IMR-90 (cell line): ENCODE data around the gene RNF141. TPM values are rescaled to one million over a fixed set of nuclear protein-coding genes. Genes with fewer than 3 reads are reported as not detected.

Experiments used
- ATAC-seq: fragments of 200-7000 bp; cut with Tn5 transposase; 2 replicates; pipeline ENCODE4 v1.9.1; 2020; ENCODE audit warnings: low read depth, mild to moderate bottlenecking, moderate library complexity
- BruUV-seq: library from RNA; stranded (reverse); fragments of 400-500 nt; replicated peaks from 2 replicates; lab custom pipeline; 2021; lab: Mats Ljungman, UMichigan
- CTCF ChIA-PET: fragments of 300-600 bp; formaldehyde crosslinking; extraction: SDS; loops from one replicate; lab custom pipeline; 2021; ENCODE audit warnings: antibody characterized with exemption; lab: Yijun Ruan, JAX
- POLR2A ChIA-PET: fragments of 300-600 bp; sonication (Branson Sonifier 250); formaldehyde crosslinking; loops from one replicate; lab custom pipeline; 2022; ENCODE audit warnings: antibody characterized with exemption; ENCODE audit not compliant: unreplicated experiment; lab: Charles Lee
- DNase-seq: peaks from one replicate; pipeline ENCODE4 v3.0.0; 2013
- H2AFZ ChIP-seq: replicated peaks from 2 replicates; pipeline ENCODE3; 2013; ENCODE audit warnings: low read length, mild to moderate bottlenecking; ENCODE audit not compliant: poor library complexity
- H2AK5ac ChIP-seq: 2 replicates; pipeline ENCODE4 v1.6.1; 2013; ENCODE audit warnings: low read depth, low read length, inconsistent platforms
- H2AK9ac ChIP-seq: replicated peaks from 2 replicates; pipeline ENCODE3; 2013; ENCODE audit warnings: mild to moderate bottlenecking, low read depth, low read length, moderate library complexity; ENCODE audit not compliant: poor library complexity
- H2BK120ac ChIP-seq: 2 replicates; pipeline ENCODE4 v1.6.1; 2013; ENCODE audit warnings: low read depth, low read length, inconsistent platforms
- H2BK15ac ChIP-seq: 3 replicates; pipeline ENCODE4 v1.6.1; 2013; ENCODE audit warnings: low read depth, low read length, inconsistent platforms
- H2BK20ac ChIP-seq: 2 replicates; pipeline ENCODE4 v1.6.1; 2013; ENCODE audit warnings: low read depth, mild to moderate bottlenecking, inconsistent platforms, low read length, moderate library complexity
- H2BK5ac ChIP-seq: 2 replicates; pipeline ENCODE4 v1.6.1; 2013; ENCODE audit warnings: mild to moderate bottlenecking, low read depth, low read length, inconsistent platforms; ENCODE audit not compliant: poor library complexity, severe bottlenecking
- H3K14ac ChIP-seq: replicated peaks from 2 replicates; pipeline ENCODE4 v1.6.1; 2013; ENCODE audit warnings: low read depth, low read length, inconsistent platforms
- H3K18ac ChIP-seq: 2 replicates; pipeline ENCODE4 v1.6.1; 2013; ENCODE audit warnings: low read depth, low read length, control low read depth
- H3K23ac ChIP-seq: 2 replicates; pipeline ENCODE4 v1.6.1; 2013; ENCODE audit warnings: low read depth, low read length, inconsistent platforms
- H3K27ac ChIP-seq: 2 replicates; pipeline ENCODE4 v1.5.1; 2013; ENCODE audit warnings: mild to moderate bottlenecking, control low read depth, low read length; ENCODE audit not compliant: insufficient read depth
- H3K27me3 ChIP-seq: 2 replicates; pipeline ENCODE4 v1.6.1; 2013; ENCODE audit warnings: low read length; ENCODE audit not compliant: control insufficient read depth, insufficient read depth
- H3K36me3 ChIP-seq: 2 replicates; pipeline ENCODE4 v1.6.1; 2013; ENCODE audit warnings: low read length, mixed read lengths; ENCODE audit not compliant: control insufficient read depth, insufficient read depth
- H3K4ac ChIP-seq: 2 replicates; pipeline ENCODE4 v1.6.1; 2013; ENCODE audit warnings: low read depth, low read length, inconsistent platforms
- H3K4me1 ChIP-seq: 2 replicates; pipeline ENCODE4 v1.6.1; 2013; ENCODE audit warnings: low read length, mixed read lengths; ENCODE audit not compliant: control insufficient read depth, insufficient read depth
- H3K4me2 ChIP-seq: 2 replicates; pipeline ENCODE4 v1.6.1; 2013; ENCODE audit warnings: low read depth, mild to moderate bottlenecking, control low read depth, low read length, moderate library complexity
- H3K4me3 ChIP-seq: 2 replicates; pipeline ENCODE4 v1.5.1; 2013; ENCODE audit warnings: low read depth, mild to moderate bottlenecking, control low read depth, low read length, moderate library complexity; ENCODE audit not compliant: insufficient read depth
- H3K56ac ChIP-seq: 2 replicates; pipeline ENCODE4 v1.6.1; 2013; ENCODE audit warnings: low read length, inconsistent platforms; ENCODE audit not compliant: insufficient read depth; ENCODE audit errors: extremely low read depth
- H3K79me1 ChIP-seq, 2 experiments: 2 replicates each; pipeline ENCODE4 v1.6.1; 2013; ENCODE audit warnings: low read length in 2 of 2, inconsistent platforms in 1 of 2, low read depth in 1 of 2
- H3K9ac ChIP-seq: 2 replicates; pipeline ENCODE4 v1.6.1; 2013; ENCODE audit warnings: low read depth, low read length, control low read depth
- H3K9me1 ChIP-seq: 2 replicates; pipeline ENCODE4 v1.6.1; 2013; ENCODE audit warnings: low read length, inconsistent platforms; ENCODE audit not compliant: insufficient read depth
- H3K9me3 ChIP-seq: 2 replicates; pipeline ENCODE4 v1.6.1; 2013; ENCODE audit warnings: low read length; ENCODE audit not compliant: control insufficient read depth, insufficient read depth
- H4K20me1 ChIP-seq: 2 replicates; pipeline ENCODE4 v1.6.1; 2013; ENCODE audit warnings: low read length, inconsistent platforms; ENCODE audit not compliant: insufficient read depth
- H4K5ac ChIP-seq: 2 replicates; pipeline ENCODE4 v1.6.1; 2013; ENCODE audit warnings: mild to moderate bottlenecking, low read depth, low read length, control low read depth
- H4K8ac ChIP-seq, 2 experiments: 2 replicates each; pipeline ENCODE4 v1.6.1; 2013; ENCODE audit warnings: low read depth in 2 of 2, low read length in 2 of 2, control low read depth in 1 of 2, inconsistent platforms in 1 of 2
- H4K91ac ChIP-seq: 2 replicates; pipeline ENCODE4 v1.6.1; 2013; ENCODE audit warnings: low read depth, low read length, inconsistent platforms; ENCODE audit not compliant: insufficient read depth
- BHLHE40 ChIP-seq: fragments of 150-350 bp; IDR thresholded peaks from 2 replicates; pipeline ENCODE4 v1.6.1; 2016; ENCODE audit warnings: mild to moderate bottlenecking, low read depth, low read length
- CEBPB ChIP-seq: IDR thresholded peaks from 2 replicates; pipeline ENCODE4 v1.6.1; 2012; ENCODE audit warnings: low read depth, low read length, improper control_type of control experiment
- CHD1 ChIP-seq: IDR thresholded peaks from 2 replicates; pipeline ENCODE4 v1.6.1; 2012; ENCODE audit warnings: low read depth, low read length, improper control_type of control experiment
- FOS ChIP-seq: fragments of 150-350 bp; IDR thresholded peaks from 2 replicates; pipeline ENCODE4 v1.6.1; 2016; ENCODE audit warnings: low read depth, low read length
- MAZ ChIP-seq: IDR thresholded peaks from 2 replicates; pipeline ENCODE4 v1.6.1; 2012; ENCODE audit warnings: low read depth, mild to moderate bottlenecking, low read length, improper control_type of control experiment, moderate library complexity, borderline replicate concordance
- MXI1 ChIP-seq: IDR thresholded peaks from 2 replicates; pipeline ENCODE4 v1.6.1; 2012; ENCODE audit warnings: low read depth, mild to moderate bottlenecking, low read length, moderate library complexity, borderline replicate concordance
- NFE2L2 ChIP-seq: fragments of 150-350 bp; IDR thresholded peaks from 2 replicates; pipeline ENCODE4 v1.6.1; 2016; ENCODE audit warnings: low read depth, mild to moderate bottlenecking, low read length
- POLR2A ChIP-seq: IDR thresholded peaks from 2 replicates; pipeline ENCODE4 v1.6.1; 2012; ENCODE audit warnings: mild to moderate bottlenecking, low read depth, low read length
- RAD21 ChIP-seq: IDR thresholded peaks from 2 replicates; pipeline ENCODE4 v1.6.1; 2012; ENCODE audit warnings: low read length, improper control_type of control experiment
- RCOR1 ChIP-seq: IDR thresholded peaks from 2 replicates; pipeline ENCODE4 v1.6.1; 2012; ENCODE audit warnings: mild to moderate bottlenecking, low read length, improper control_type of control experiment; ENCODE audit not compliant: insufficient replicate concordance
- dilution Hi-C: fragments of 300-500 bp; cut with HindIII; formaldehyde crosslinking; loops from one replicate; pipeline ENCODE4 v1.14.3; 2018; ENCODE audit warnings: low sequenced_read_pairs; ENCODE audit not compliant: unreplicated experiment
- in situ Hi-C: fragments of 300-500 bp; cut with MboI; formaldehyde crosslinking; loops from 3 replicates; pipeline ENCODE4 v1.14.3; 2019; ENCODE audit warnings: low sequenced_read_pairs, inconsistent platforms, mixed read lengths
- intact Hi-C: fragments of 100-400 bp; cut with micrococcal nuclease; formaldehyde crosslinking; loops from 2 replicates; pipeline ENCODE4 v1.10.0; 2022
- polyA plus RNA-seq, 3 experiments: library from polyadenylated mRNA; depleted of rRNA; stranded (reverse); fragments of >200 nt; gene quantifications; 2 replicates each; pipeline ENCODE4 v1.2.3, GENCODE V29; 2012; ENCODE audit warnings: low replicate concordance in 1 of 3
- total RNA-seq: library from RNA; depleted of rRNA; stranded (reverse); fragments of >200 nt; gene quantifications from 2 replicates; pipeline ENCODE4 v1.2.3, GENCODE V29; 2012
- TF ChIP-seq, protein P1 (sequence below): conservative IDR thresholded peaks from 2 replicates; pipeline ENCODE4 v1.5.1; 2012; ENCODE audit warnings: mild to moderate bottlenecking, low read depth, low read length, improper control_type of control experiment
- TF ChIP-seq, protein P2 (sequence below): fragments of 150-350 bp; IDR thresholded peaks from 2 replicates; pipeline ENCODE4 v1.6.1; 2017; ENCODE audit warnings: mild to moderate bottlenecking, antibody characterized with exemption, low read length, low read depth

RNF141 gene
- total and polyA plus RNA-seq, 2 of the 4 experiments (the other 2 are of a cell fraction), result 13.8 to 18.6 TPM

DNA sequence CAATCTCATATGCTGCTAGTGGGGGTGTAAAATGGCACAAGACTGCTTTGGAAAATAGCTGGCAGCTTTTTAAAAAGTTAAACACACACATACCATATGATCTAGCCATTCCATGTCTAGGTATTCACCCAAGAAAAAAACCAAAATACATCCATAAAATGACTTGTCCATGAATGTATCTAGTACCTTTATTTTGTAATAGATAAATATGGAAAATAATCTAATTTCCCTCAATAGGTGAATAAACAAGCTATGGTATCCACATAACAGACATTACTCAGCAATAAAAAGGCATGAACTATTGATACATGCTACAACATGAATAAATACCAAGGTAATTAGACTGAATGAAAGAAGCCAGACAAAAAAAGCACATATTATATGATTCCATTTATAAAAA is 22.9 kb downstream of the RNF141 start:
- H4K91ac ChIP-seq, result no peak overlapping the region
- BruUV-seq, result no TSS peak
- no peak overlapping the region for H2BK120ac ChIP-seq
- no peak overlapping the region for H2BK15ac ChIP-seq
- H4K5ac ChIP-seq, result no peak overlapping the region
- CTCF ChIA-PET, result interaction anchor here (1.0 kb wide), 1 partner anchor 23 kb away, joined by 3 read pairs; the partner anchor contains the start of gene RNF141
- no peaks in the 10 kb centered on the region for H3K9me3 ChIP-seq
- ATAC-seq (peak; percentile 35; the same call in 1 of the 2 replicates), DNase-seq (peak; percentile 25)
- no peak overlapping the region for H3K18ac ChIP-seq
- H3K4me2 ChIP-seq, result no peak overlapping the region
- no peak overlapping the region for H2BK5ac ChIP-seq
- no peak overlapping the region for H3K23ac ChIP-seq
- H2AK5ac ChIP-seq, result no peak overlapping the region
- POLR2A ChIA-PET, result no interaction called here
- H3K9me1 ChIP-seq, result 0 out of 2 replicates have a peak, but pooled peaks cover 11% of the 10 kb centered on the region
- no peak overlapping the region for H3K4ac ChIP-seq
- H4K20me1 ChIP-seq, result no peaks in the 10 kb centered on the region
- peaks cover 12% of the 10 kb centered on the region for H3K36me3 ChIP-seq
- H3K4me1 ChIP-seq, result peaks cover 8% of the 10 kb centered on the region
- peaks cover 0 to 21% of the 10 kb centered on the region in 2 experiments; a peak in 3 of 4 replicates for H3K79me1 ChIP-seq
- H2AFZ ChIP-seq, result no peak overlapping the region
- no peak overlapping the region for H2BK20ac ChIP-seq
- H3K14ac ChIP-seq, result no peak overlapping the region
- H3K4me3 ChIP-seq, result no peak overlapping the region
- H2AK9ac ChIP-seq, result no peak overlapping the region
- no peak overlapping the region for H3K9ac ChIP-seq
- no peaks in the 10 kb centered on the region for H3K27me3 ChIP-seq
- H3K27ac ChIP-seq, result no peak overlapping the region
- intact Hi-C loops, result no loop called here
- no peak overlapping the region for H3K56ac ChIP-seq
- H4K8ac ChIP-seq, result no peak overlapping the region
- in situ Hi-C loops, result no loop called here
- TF ChIP-seq BHLHE40 (no peak), FOS (no peak), RAD21 (no peak), CEBPB (no peak), RCOR1 (no peak), MAZ (no peak), MXI1 (no peak), POLR2A (no peak), NFE2L2 (no peak), CHD1 (no peak)
- TF ChIP-seq, protein P1, sequence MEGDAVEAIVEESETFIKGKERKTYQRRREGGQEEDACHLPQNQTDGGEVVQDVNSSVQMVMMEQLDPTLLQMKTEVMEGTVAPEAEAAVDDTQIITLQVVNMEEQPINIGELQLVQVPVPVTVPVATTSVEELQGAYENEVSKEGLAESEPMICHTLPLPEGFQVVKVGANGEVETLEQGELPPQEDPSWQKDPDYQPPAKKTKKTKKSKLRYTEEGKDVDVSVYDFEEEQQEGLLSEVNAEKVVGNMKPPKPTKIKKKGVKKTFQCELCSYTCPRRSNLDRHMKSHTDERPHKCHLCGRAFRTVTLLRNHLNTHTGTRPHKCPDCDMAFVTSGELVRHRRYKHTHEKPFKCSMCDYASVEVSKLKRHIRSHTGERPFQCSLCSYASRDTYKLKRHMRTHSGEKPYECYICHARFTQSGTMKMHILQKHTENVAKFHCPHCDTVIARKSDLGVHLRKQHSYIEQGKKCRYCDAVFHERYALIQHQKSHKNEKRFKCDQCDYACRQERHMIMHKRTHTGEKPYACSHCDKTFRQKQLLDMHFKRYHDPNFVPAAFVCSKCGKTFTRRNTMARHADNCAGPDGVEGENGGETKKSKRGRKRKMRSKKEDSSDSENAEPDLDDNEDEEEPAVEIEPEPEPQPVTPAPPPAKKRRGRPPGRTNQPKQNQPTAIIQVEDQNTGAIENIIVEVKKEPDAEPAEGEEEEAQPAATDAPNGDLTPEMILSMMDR, result no peak
- TF ChIP-seq, protein P2, sequence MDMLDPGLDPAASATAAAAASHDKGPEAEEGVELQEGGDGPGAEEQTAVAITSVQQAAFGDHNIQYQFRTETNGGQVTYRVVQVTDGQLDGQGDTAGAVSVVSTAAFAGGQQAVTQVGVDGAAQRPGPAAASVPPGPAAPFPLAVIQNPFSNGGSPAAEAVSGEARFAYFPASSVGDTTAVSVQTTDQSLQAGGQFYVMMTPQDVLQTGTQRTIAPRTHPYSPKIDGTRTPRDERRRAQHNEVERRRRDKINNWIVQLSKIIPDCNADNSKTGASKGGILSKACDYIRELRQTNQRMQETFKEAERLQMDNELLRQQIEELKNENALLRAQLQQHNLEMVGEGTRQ, result no peak
- dilution Hi-C loops, result loop anchor here (25.0 kb wide), 1 partner anchor 219 kb away; no protein-coding TSS in a partner anchor
